Gastroesophageal sphincter (tissue), 3 donors: ENCODE results near the gene BICRAL.

ENCODE experiments used
- EP300 ChIP-seq: sonication (generic); formaldehyde crosslinking; IDR thresholded peaks from one replicate; pipeline ENCODE4 v1.6.1; 2017; ENCODE audit warnings: antibody characterized with exemption, mild to moderate bottlenecking
- POLR2A ChIP-seq, 2 donors: fragments of 450-650 bp; IDR thresholded peaks; one replicate each; pipeline ENCODE4 v1.6.1; 2017; ENCODE audit warnings: antibody characterized with exemption in 2 of 2, mild to moderate bottlenecking in 2 of 2, moderate library complexity in 1 of 2
- TF ChIP-seq, protein P1 (sequence below), 4 experiments: fragments of 200-600 bp in 2 of 4; fragments of 450-650 bp in 2 of 4; sonication (generic) in 1 of 4; IDR thresholded peaks; one replicate each; pipeline ENCODE4 v1.5.1; 2017 to 2019; ENCODE audit warnings: antibody characterized with exemption in 4 of 4, mild to moderate bottlenecking in 2 of 4, moderate library complexity in 2 of 4

DNA sequence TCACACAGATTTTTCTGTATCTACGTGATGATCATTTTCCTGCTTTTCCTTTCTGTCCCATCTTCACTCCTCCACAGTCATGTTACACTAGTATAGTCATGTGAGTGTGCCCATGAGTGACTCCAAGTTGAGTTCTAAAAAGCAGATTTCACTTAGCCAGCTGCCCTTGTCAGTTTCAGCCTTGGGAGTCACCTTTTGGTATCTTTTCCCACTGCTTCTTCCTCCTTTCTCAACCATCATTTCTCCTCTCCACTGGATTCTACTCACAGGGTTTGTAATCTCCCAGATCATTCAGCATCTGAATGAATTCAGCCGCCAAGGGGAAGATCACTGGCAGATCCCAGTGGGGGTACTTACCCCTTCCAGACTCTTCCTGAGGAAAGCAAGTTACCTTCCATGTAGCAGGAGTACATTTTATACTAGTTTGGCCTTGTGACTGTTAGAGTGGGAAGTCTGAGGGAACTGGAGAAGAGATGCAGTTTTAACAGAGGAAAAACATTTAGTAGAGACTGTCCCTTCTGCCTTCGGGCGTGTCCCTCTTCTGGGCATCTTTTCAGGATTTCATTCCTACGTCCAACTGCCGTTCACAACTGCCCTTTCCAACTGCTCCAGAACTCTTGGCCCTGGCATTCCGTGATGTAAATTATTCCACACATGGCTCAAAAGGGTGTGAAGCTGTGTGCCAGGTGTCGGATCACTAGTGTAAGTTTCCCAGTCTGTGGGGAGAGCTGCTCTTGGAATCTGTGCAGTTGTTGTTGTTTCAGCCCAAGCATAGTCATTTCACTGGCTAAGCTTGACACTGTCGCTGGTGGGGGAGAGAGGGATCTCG is 38.9 kb downstream of the BICRAL start:
- TF ChIP-seq, protein P1, sequence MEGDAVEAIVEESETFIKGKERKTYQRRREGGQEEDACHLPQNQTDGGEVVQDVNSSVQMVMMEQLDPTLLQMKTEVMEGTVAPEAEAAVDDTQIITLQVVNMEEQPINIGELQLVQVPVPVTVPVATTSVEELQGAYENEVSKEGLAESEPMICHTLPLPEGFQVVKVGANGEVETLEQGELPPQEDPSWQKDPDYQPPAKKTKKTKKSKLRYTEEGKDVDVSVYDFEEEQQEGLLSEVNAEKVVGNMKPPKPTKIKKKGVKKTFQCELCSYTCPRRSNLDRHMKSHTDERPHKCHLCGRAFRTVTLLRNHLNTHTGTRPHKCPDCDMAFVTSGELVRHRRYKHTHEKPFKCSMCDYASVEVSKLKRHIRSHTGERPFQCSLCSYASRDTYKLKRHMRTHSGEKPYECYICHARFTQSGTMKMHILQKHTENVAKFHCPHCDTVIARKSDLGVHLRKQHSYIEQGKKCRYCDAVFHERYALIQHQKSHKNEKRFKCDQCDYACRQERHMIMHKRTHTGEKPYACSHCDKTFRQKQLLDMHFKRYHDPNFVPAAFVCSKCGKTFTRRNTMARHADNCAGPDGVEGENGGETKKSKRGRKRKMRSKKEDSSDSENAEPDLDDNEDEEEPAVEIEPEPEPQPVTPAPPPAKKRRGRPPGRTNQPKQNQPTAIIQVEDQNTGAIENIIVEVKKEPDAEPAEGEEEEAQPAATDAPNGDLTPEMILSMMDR (IDR thresholded peaks at IDR 0.05): no peak
- TF ChIP-seq EP300 (no peak), POLR2A (IDR thresholded peaks at IDR 0.05) (no peak)
